ENCODE measurements around the gene SFRP2. TPM values are rescaled to one million over a fixed set of nuclear protein-coding genes. Genes with fewer than 3 reads are reported as not detected.

The SFRP2 gene
- total RNA-seq, 1 donor from 2014 or later = 12.5 TPM

DNA sequence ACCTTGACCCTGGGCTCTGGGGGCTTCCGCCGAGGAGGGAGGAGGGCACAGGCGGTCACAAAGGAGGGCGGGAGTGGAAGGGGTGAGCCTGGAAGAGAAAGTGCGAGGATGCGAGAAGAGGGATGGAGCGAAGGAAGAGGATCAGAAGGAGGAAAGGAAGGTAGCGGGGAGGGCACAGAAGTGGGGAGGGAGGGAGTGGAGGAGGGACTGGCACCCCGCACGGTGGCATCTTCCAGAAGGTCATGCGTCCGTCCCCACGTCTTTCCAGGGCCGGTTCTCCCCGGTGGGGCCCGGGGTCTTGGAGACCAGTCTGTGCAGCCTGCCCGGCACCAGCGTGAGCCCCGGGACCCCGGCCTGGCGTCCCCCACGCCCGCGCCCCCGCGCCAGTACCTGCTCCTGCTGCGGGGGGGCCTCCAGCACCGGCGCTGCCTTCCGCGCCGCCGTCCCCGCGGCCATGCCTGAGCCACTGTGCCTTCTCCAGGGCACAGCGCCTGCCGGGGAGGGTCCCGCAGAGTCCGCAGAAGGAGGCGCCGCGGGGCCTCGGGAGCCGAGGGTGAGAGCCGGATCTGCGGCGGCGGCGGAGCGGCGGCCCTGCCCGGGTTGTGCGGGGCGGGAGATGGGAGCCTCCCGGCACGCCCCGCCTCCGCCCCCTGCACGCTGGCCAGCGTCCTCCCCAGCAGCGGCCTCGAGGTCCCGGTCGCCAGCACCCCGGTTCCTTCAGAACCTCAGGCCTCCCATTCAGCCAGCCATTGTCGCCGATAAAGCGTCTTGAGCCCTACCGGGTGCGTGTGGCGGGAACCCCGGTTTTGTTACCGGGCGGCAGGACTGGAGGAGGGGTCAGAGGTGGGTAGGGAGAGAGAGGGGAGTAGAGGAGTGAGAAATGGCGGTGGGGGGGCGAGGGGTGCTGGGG, 29.2 kb downstream of the SFRP2 start, which contains the start of gene RNF175:
Gene RNF175 (minus strand): TSS at position 618 of the 910 bp plus-strand sequence. CDS start 162 bp downstream, at position 456.
- H3K36me3 ChIP-seq = no peaks in the 10 kb centered on the region
- peak; percentile 59 for ATAC-seq
- H3K27ac ChIP-seq = no peak within 1 kb of the TSS
- intact Hi-C loops (cut with DNase I) = loop anchor here (10.0 kb wide), 1 partner anchor 125 kb away; no protein-coding TSS in a partner anchor
- peaks cover 38% of the 10 kb centered on the region for H3K27me3 ChIP-seq
- no peaks in the 10 kb centered on the region for H3K9me3 ChIP-seq
- TF ChIP-seq, protein P1, sequence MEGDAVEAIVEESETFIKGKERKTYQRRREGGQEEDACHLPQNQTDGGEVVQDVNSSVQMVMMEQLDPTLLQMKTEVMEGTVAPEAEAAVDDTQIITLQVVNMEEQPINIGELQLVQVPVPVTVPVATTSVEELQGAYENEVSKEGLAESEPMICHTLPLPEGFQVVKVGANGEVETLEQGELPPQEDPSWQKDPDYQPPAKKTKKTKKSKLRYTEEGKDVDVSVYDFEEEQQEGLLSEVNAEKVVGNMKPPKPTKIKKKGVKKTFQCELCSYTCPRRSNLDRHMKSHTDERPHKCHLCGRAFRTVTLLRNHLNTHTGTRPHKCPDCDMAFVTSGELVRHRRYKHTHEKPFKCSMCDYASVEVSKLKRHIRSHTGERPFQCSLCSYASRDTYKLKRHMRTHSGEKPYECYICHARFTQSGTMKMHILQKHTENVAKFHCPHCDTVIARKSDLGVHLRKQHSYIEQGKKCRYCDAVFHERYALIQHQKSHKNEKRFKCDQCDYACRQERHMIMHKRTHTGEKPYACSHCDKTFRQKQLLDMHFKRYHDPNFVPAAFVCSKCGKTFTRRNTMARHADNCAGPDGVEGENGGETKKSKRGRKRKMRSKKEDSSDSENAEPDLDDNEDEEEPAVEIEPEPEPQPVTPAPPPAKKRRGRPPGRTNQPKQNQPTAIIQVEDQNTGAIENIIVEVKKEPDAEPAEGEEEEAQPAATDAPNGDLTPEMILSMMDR (IDR thresholded peaks at IDR 0.05) = no peak
- peak within 1 kb of the TSS; percentile 42 for H3K4me3 ChIP-seq
- no peak for DNase-seq
- no peaks in the 10 kb centered on the region for H3K4me1 ChIP-seq

DNA sequence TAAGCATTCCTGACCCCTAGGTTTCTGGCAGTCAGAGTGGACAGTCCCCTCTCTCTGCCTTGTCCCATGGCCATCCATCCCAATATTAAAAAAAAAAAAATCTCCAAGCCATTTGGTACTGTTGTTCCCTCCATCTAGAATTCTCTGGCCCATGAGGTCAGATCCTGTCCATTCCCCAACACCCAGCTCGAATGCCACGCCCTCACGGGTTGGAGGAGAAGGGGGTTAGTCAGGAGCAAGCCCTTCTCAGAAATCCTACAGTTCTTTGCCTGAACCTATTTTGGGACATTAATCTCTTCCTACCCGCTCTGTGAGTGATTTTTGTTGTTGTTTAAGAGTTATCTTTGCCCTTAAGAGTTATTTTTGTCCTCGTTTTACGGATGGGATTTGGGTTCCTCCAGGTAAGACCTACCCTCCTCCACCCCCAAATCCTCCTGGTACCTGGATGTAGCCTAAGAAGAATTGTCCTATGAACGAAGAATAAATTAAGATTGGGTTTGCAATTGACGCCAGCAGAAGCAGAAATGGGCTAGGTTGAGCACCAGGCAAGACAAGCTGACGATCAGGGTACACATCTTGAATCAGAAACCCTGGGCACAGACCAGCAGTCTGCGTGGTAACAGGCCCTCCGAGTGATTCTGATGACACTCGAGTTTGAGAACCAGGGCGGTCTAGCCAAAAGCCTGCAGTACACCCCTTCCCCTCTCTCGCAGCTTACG, 30.0 kb downstream of the SFRP2 start:
- Histone ChIP-seq H3K4me1 (no peaks in the 10 kb centered on the region), H3K9me3 (no peaks in the 10 kb centered on the region), H3K27ac (no peak overlapping the region), H3K4me3 (no peak overlapping the region), H3K36me3 (no peaks in the 10 kb centered on the region), H3K27me3 (peaks cover 38% of the 10 kb centered on the region)
- TF ChIP-seq, protein P1 (IDR thresholded peaks at IDR 0.05) = no peak
- DNase-seq (no peak), ATAC-seq (no peak)
- intact Hi-C loops (cut with DNase I) = loop anchor here (10.0 kb wide), 1 partner anchor 124 kb away; no protein-coding TSS in a partner anchor

DNA sequence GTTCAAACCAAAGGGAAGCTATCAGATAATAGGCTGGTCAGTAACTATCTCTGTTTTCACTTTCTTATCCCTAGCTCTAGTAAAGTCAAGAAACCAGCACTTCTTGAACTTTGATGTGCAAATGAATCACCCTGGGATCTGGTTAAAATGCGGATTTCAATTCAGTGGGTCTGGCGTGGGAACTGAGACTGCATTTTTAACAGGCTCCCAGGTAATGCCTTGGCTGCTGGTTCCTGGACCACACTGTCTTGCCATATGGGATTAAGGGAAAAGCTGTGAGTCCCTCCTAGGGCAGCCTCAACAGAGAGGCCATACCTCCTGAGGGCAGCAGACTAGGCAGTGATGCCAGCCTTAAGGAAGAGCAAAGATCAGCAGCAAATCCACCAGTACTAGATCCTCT, 30.7 kb downstream of the SFRP2 start:
- intact Hi-C loops (cut with DNase I) = loop anchor here (10.0 kb wide), 1 partner anchor 123 kb away; no protein-coding TSS in a partner anchor
- TF ChIP-seq, protein P1 (IDR thresholded peaks at IDR 0.05) = no peak
- Histone ChIP-seq H3K9me3 (no peaks in the 10 kb centered on the region), H3K4me1 (no peaks in the 10 kb centered on the region), H3K36me3 (no peaks in the 10 kb centered on the region), H3K4me3 (no peak overlapping the region), H3K27ac (no peak overlapping the region), H3K27me3 (peaks cover 38% of the 10 kb centered on the region)
- DNase-seq (no peak), ATAC-seq (no peak)

DNA sequence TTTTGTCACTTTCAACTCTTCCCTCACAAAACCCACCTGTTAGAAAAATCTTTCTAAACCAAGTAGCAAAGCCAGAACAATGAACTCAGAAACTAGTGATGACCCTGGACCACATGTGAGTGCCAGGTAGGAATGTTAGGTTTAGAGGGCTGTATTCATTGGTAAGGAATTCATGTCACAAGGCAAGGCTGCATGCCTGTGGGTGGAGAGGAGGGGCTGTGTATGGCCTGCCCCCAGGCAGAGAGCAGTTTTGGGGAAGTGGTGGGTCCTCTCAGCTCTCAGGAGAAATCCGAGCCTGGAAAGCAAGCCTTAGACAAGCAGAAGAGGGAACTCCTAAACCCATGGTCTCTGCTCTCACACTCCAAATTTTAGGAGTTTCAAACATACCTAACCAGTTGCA, 31.5 kb downstream of the SFRP2 start:
- Histone ChIP-seq H3K36me3 (no peaks in the 10 kb centered on the region), H3K27me3 (peaks cover 38% of the 10 kb centered on the region), H3K4me3 (no peak overlapping the region), H3K27ac (no peak overlapping the region), H3K9me3 (no peaks in the 10 kb centered on the region), H3K4me1 (no peaks in the 10 kb centered on the region)
- intact Hi-C loops (cut with DNase I) = loop anchor here (10.0 kb wide), 1 partner anchor 123 kb away; no protein-coding TSS in a partner anchor
- ATAC-seq (peak; percentile 60), DNase-seq (no peak)
- TF ChIP-seq, protein P1 (IDR thresholded peaks at IDR 0.05) = no peak

DNA sequence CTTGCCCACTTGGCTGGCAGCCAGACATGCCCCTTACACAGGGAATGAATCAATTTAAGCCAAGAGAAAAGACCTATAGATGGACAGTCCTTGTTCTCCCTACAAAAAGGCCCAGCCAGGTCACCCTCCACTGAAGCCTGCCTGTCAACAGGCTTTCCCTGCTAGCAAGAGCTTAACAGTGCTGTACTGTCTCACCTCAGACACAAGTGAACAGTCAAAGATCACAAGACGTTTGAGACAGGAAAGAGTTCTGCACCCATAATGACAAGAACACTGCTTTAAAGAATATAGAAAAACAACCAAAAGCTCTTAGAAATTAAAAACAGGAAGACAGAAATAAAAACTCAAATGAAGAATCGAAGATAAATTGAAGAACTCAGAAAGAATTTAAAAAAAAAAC, 33.7 kb downstream of the SFRP2 start:
- Histone ChIP-seq H3K4me1 (no peaks in the 10 kb centered on the region), H3K4me3 (no peak overlapping the region), H3K27ac (no peak overlapping the region), H3K36me3 (no peaks in the 10 kb centered on the region), H3K9me3 (no peaks in the 10 kb centered on the region), H3K27me3 (peaks cover 22% of the 10 kb centered on the region)
- intact Hi-C loops (cut with DNase I) = loop anchor here (10.0 kb wide), 1 partner anchor 120 kb away; no protein-coding TSS in a partner anchor
- ATAC-seq = no peak
- TF ChIP-seq, protein P1 (IDR thresholded peaks at IDR 0.05) = no peak
- DNase-seq = no peak
